Measurements from ENCODE around the gene PLA2G4D. TPM values are rescaled to one million over a fixed set of nuclear protein-coding genes. Genes with fewer than 3 reads are reported as not detected.

The PLA2G4D gene
- total RNA-seq, 1 experiment from 2014 or later = not detected

- CTCF ChIA-PET = no interaction called here
- BruUV-seq (replicated peaks) = no TSS peak
- intact Hi-C loops (cut with micrococcal nuclease; ENCODE audit: unreplicated experiment) = loop anchor here (5.0 kb wide), 1 partner anchor 56 kb away; no protein-coding TSS in a partner anchor
- no peak for TF ChIP-seq CTCF (IDR thresholded peaks at IDR 0.05; ENCODE audit: unreplicated experiment)
- DNase-seq = no peak
- Mint-ChIP-seq H3K4me3 (ENCODE audit: low read depth, unreplicated experiment) (no peak overlapping the region), H3K4me1 (ENCODE audit: low read depth, unreplicated experiment) (peaks cover 8% of the 10 kb centered on the region), H3K9me3 (ENCODE audit: low read depth, unreplicated experiment) (no peaks in the 10 kb centered on the region), H3K36me3 (ENCODE audit: insufficient read depth, unreplicated experiment) (peaks cover 7% of the 10 kb centered on the region), H3K27me3 (ENCODE audit: unreplicated experiment) (no peaks in the 10 kb centered on the region), H3K27ac (ENCODE audit: unreplicated experiment) (no peak overlapping the region)
These were observed 13.2 kb downstream of the PLA2G4D start for GRCh38 chr15:42080919-42081830.

DNA sequence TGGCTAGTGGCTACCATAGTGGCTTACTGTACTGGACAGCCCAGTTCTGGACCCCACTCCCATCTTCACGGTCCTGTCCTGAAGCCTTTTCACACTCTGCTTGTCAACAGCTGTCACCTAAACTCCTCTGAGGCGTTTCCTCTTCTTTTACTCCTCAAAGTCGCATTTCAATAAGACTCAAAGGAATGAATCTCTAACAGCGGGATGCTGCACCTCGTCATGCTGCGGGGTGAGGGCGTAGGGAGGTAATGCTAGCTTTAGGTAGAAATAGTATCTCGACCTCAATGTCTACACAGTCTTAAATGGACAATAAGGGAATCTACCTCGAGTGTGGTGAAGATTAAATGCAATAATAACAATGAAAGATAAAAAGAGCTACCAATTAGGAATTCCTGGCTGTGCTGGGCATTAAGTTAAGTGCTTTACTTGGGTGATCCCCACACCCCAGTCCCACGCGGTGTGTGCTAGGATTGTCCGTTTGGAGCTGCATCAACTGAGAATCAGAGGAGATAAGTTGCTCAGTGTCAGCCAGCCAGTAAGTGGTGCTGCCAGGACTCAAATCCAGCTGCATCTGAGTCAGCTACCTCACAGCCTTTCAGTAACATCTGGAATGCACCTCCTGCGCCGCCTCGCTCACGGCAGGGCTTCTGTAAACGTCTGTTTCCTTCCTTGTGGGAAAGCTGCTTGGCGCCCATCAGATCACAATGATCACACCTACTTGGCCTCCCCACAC lies 14.0 kb downstream of the PLA2G4D start:
- no peak for TF ChIP-seq CTCF (IDR thresholded peaks at IDR 0.05; ENCODE audit: unreplicated experiment)
- Mint-ChIP-seq H3K36me3 (ENCODE audit: insufficient read depth, unreplicated experiment) (peaks cover 7% of the 10 kb centered on the region), H3K4me1 (ENCODE audit: low read depth, unreplicated experiment) (peaks cover 8% of the 10 kb centered on the region), H3K27me3 (ENCODE audit: unreplicated experiment) (no peaks in the 10 kb centered on the region), H3K27ac (ENCODE audit: unreplicated experiment) (no peak overlapping the region), H3K4me3 (ENCODE audit: low read depth, unreplicated experiment) (no peak overlapping the region), H3K9me3 (ENCODE audit: low read depth, unreplicated experiment) (no peaks in the 10 kb centered on the region)
- CTCF ChIA-PET = no interaction called here
- intact Hi-C loops (cut with micrococcal nuclease; ENCODE audit: unreplicated experiment) = loop anchor here (5.0 kb wide), 1 partner anchor 57 kb away; no protein-coding TSS in a partner anchor
- no peak for DNase-seq
- no TSS peak for BruUV-seq (replicated peaks)

- intact Hi-C loops (cut with micrococcal nuclease; ENCODE audit: unreplicated experiment) = no loop called here
- Mint-ChIP-seq H3K27ac (ENCODE audit: unreplicated experiment) (no peak overlapping the region), H3K9me3 (ENCODE audit: low read depth, unreplicated experiment) (no peaks in the 10 kb centered on the region), H3K4me1 (ENCODE audit: low read depth, unreplicated experiment) (peaks cover 8% of the 10 kb centered on the region), H3K36me3 (ENCODE audit: insufficient read depth, unreplicated experiment) (peaks cover 3% of the 10 kb centered on the region), H3K27me3 (ENCODE audit: unreplicated experiment) (no peaks in the 10 kb centered on the region), H3K4me3 (ENCODE audit: low read depth, unreplicated experiment) (no peak overlapping the region)
- CTCF ChIA-PET = no interaction called here
- no peak for TF ChIP-seq CTCF (IDR thresholded peaks at IDR 0.05; ENCODE audit: unreplicated experiment)
- no peak for DNase-seq
- BruUV-seq (replicated peaks) = no TSS peak
These were observed 14.9 kb downstream of the PLA2G4D start for GRCh38 chr15:42079401-42079908.

DNA sequence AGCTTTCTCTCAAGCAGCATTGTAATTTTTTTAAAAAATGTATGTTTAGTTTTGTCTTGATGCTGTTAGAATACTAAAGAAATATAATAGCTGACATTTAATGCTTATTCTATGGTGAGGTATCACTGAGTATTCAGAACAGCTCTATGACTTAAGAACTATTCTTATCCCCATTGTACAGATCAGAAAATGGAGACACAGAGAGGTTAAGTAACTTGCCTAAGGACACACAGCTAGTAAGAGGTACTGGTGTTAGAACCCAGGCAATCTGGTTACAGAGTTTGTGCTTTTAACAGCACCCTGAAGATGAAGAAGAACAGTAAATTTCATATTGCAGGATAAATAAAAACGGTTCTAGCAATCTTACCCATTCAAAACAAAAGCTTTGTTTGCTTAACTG lies 15.5 kb downstream of the PLA2G4D start:
- Mint-ChIP-seq H3K4me1 (ENCODE audit: low read depth, unreplicated experiment) (peaks cover 2% of the 10 kb centered on the region), H3K27me3 (ENCODE audit: unreplicated experiment) (no peaks in the 10 kb centered on the region)

More for the DNA sequence above, 15.5 kb downstream of the PLA2G4D start:
- H3K9me3 Mint-ChIP-seq (ENCODE audit: low read depth, unreplicated experiment) = no peaks in the 10 kb centered on the region
- CTCF ChIA-PET = no interaction called here
- H3K4me3 Mint-ChIP-seq (ENCODE audit: low read depth, unreplicated experiment) = no peak overlapping the region
- no TSS peak for BruUV-seq (replicated peaks)
- H3K36me3 Mint-ChIP-seq (ENCODE audit: insufficient read depth, unreplicated experiment) = no peaks in the 10 kb centered on the region
- intact Hi-C loops (cut with micrococcal nuclease; ENCODE audit: unreplicated experiment) = no loop called here
- no peak for TF ChIP-seq CTCF (IDR thresholded peaks at IDR 0.05; ENCODE audit: unreplicated experiment)
- DNase-seq = no peak
- H3K27ac Mint-ChIP-seq (ENCODE audit: unreplicated experiment) = no peak overlapping the region
